NCI-H187 (cell line): ENCODE data around the gene APOC1.

ENCODE experiments used
- DNase-seq, 2 experiments: peaks; one replicate each; lab custom pipeline; 2025; lab: John Stamatoyannopoulos, UW

The APOC1 gene

GRCh38 chr19:44955505-44956439 lies 41.4 kb downstream of the APOC1 start:
- DNase-seq: no peak

DNA sequence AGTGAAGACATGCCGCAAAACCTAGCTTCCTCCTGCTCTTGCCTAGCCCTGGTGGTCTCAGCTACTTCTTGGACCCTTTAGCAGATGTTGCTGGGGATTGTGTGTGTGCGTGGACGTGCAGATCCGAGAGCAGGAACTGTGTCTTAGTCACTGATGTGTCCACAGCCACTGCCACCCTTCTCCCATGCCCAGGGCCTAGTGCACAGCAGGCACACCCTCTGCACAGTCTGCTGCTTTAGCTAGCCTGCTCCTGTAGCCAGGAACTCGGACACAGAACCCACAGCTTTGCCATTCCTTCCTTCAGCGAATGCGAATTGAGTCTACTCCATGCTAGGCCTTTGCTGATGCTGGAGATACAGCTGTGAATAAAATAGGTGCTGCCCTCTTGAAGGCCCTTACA lies 43.1 kb downstream of the APOC1 start:
- DNase-seq: no peak

DNA sequence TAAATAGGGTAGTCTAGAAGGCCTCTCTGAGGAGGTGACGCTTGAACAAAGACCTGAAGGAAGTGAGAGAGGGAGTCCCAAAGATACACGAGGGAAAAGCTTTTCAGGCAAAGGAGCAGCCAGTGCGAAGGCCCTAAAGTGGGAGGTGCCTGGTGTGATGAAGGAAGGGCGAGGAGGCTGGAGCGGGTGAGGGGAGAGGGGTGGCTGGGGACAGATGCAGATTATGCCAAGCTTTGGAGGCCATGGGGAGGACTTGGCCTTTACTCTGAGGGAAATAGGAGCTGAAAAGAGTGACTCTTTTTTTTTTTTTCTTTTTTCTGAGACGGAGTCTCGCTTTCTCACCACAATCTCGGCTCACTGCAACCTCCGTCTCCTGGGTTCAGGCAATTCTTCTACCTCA lies 43.7 kb downstream of the APOC1 start:
- no peak for DNase-seq

DNA sequence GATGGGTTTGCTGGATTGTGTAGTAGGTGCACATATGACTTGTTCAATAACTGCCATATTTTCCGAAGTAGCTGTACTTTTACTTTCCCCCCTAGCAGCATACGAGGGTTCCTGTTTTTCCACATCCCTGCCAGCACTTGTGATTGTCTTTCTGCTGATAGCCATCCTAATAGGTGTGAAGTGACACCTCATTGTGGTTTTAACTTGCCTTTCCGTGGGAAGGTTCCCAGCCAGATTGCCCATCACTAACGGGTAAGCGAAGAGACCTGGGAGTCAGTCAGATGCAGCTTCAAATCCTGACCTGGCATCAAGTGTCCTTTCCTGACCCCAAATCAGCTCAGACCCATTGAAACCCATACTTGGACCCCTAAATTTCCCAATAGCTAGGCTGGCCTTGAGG lies 45.3 kb downstream of the APOC1 start:
- no peak for DNase-seq

DNA sequence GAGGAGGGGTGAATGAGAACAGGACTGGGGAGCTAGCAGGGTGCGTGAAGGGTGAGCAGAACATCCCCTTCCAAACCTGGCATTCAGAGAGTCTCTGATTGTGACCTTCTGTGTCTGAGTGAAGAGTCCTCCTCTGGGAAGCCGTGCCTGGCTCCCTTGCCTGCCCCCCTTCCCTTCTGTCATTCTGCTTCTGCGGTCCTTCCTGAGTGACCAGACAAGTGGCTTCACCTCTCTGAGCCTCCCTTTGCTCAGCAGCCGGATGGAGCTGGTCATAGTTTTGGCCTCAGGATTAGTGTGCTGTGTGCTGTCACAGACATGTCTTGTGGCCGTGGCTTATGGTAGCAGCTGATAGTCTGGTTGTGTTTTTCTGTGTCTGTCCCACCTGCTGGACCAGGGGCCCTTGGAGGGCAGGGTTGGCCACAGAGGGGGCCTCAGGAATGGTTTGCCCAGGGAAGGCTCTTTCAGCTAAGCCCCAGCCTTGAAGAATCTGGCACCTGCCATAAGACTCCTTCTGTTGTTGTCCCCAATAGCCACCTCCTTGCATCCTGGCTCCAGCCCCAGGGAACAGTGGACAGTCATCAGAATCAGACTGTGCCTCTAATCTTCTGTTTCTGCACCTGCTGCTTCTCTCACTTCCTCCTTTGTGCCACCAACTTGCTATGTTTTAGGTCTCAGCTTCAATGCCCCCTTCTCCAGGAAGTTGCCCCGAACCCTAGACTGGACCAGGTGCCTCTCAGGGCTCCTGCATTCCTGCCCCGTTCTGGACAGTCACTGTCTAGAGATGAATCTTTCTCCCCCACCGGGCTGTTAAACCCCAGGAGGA lies 46.7 kb downstream of the APOC1 start:
- no peak for DNase-seq

- DNase-seq: no peak
Measured at GRCh38 chr19:44961821-44962220, 47.4 kb downstream of the APOC1 start.

- DNase-seq: no peak
Measured at GRCh38 chr19:44968118-44968517, 53.7 kb downstream of the APOC1 start.

DNA sequence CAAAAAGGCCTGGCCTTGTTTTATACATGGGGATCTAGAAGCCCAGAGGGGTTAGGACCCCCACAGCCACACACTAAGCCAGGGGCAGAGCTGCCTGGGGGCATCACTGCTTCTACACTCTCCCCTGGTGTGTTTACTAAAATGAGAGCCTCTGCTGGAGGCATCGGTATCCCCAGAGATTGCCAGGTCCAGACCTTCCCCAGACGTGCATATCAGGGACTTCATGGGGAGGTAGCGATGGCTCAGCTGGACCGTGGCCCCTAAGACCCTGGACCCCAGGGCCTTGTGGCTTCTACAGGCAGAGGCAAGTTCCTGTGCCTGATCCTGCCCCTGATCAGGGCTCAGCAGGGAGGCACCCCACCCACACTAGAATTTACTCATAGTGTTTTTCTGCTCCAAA lies 54.3 kb downstream of the APOC1 start:
- no peak for DNase-seq
